ENCODE measurements around the gene ATP10A.

Gene ATP10A

GRCh38 chr15:25891081-25891480, 28.0 kb upstream of the ATP10A start:
- Histone ChIP-seq H4K20me1 (ENCODE audit: insufficient read depth, low read length) (no peaks in the 10 kb centered on the region), H3K27ac (ENCODE audit: low read depth, low read length, poor library complexity, severe bottlenecking) (no peak overlapping the region), H3K79me2 (ENCODE audit: insufficient read depth, low read length) (no peaks in the 10 kb centered on the region), H3K9me3 (ENCODE audit: low read length) (no peaks in the 10 kb centered on the region), H3K4me3 (ENCODE audit: low read depth, low read length, poor library complexity, severe bottlenecking) (no peak overlapping the region), H3K36me3 (ENCODE audit: insufficient read depth, low read length) (no peaks in the 10 kb centered on the region), H3K9me2 (ENCODE audit: low read depth, low read length) (no peaks in the 10 kb centered on the region), H3F3A (ENCODE audit: insufficient read depth, low read length) (no peaks in the 10 kb centered on the region), H2AFZ (ENCODE audit: low read length) (no peak overlapping the region), H3K4me2 (ENCODE audit: low read length) (no peak overlapping the region), H3K9ac (ENCODE audit: low read length) (no peak overlapping the region), H3K4me1 (ENCODE audit: insufficient read depth, low read length, severe bottlenecking) (no peaks in the 10 kb centered on the region), H3K27me3 (ENCODE audit: insufficient read depth, low read length) (no peaks in the 10 kb centered on the region)
- TF ChIP-seq EZH2 (IDR thresholded peaks at IDR 0.05; ENCODE audit: borderline replicate concordance, low read length): no peak
- TF ChIP-seq, protein P1, sequence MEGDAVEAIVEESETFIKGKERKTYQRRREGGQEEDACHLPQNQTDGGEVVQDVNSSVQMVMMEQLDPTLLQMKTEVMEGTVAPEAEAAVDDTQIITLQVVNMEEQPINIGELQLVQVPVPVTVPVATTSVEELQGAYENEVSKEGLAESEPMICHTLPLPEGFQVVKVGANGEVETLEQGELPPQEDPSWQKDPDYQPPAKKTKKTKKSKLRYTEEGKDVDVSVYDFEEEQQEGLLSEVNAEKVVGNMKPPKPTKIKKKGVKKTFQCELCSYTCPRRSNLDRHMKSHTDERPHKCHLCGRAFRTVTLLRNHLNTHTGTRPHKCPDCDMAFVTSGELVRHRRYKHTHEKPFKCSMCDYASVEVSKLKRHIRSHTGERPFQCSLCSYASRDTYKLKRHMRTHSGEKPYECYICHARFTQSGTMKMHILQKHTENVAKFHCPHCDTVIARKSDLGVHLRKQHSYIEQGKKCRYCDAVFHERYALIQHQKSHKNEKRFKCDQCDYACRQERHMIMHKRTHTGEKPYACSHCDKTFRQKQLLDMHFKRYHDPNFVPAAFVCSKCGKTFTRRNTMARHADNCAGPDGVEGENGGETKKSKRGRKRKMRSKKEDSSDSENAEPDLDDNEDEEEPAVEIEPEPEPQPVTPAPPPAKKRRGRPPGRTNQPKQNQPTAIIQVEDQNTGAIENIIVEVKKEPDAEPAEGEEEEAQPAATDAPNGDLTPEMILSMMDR (IDR thresholded peaks at IDR 0.05; ENCODE audit: low read length): no peak

DNA sequence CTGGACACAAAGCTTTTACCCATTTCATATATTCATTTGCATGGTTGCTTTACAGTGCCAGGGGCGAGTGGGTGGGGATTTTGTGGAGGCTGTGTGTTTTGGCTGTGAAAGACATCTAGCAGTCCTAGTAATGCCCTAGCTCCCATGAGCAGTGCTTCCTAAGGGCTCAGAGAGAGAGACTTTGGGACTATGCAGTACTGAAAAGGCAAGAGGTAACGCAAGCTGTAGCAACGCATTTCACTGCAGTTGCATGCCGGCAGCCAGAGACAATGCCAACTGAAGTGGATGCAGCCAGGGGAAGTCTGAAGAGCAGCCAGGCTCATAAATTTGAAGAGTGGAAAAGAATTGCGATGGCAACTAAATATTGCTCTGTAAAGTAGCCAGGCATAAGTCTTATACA, 27.4 kb upstream of the ATP10A start:
- Histone ChIP-seq H3K79me2 (ENCODE audit: insufficient read depth, low read length) (no peaks in the 10 kb centered on the region), H3K27ac (ENCODE audit: low read depth, low read length, poor library complexity, severe bottlenecking) (no peak overlapping the region), H3K27me3 (ENCODE audit: insufficient read depth, low read length) (no peaks in the 10 kb centered on the region), H3F3A (ENCODE audit: insufficient read depth, low read length) (no peaks in the 10 kb centered on the region), H3K4me3 (ENCODE audit: low read depth, low read length, poor library complexity, severe bottlenecking) (no peak overlapping the region), H4K20me1 (ENCODE audit: insufficient read depth, low read length) (no peaks in the 10 kb centered on the region), H2AFZ (ENCODE audit: low read length) (no peak overlapping the region), H3K4me2 (ENCODE audit: low read length) (no peak overlapping the region), H3K36me3 (ENCODE audit: insufficient read depth, low read length) (no peaks in the 10 kb centered on the region), H3K4me1 (ENCODE audit: insufficient read depth, low read length, severe bottlenecking) (no peaks in the 10 kb centered on the region), H3K9me2 (ENCODE audit: low read depth, low read length) (no peaks in the 10 kb centered on the region), H3K9ac (ENCODE audit: low read length) (no peak overlapping the region), H3K9me3 (ENCODE audit: low read length) (no peaks in the 10 kb centered on the region)
- TF ChIP-seq EZH2 (IDR thresholded peaks at IDR 0.05; ENCODE audit: borderline replicate concordance, low read length): no peak
- TF ChIP-seq, protein P1 (IDR thresholded peaks at IDR 0.05; ENCODE audit: low read length): no peak

GRCh38 chr15:25887870-25888269, 24.7 kb upstream of the ATP10A start:
- Histone ChIP-seq H3K4me2 (ENCODE audit: low read length) (no peak overlapping the region), H3K4me1 (ENCODE audit: insufficient read depth, low read length, severe bottlenecking) (no peaks in the 10 kb centered on the region)
- TF ChIP-seq EZH2 (IDR thresholded peaks at IDR 0.05; ENCODE audit: borderline replicate concordance, low read length): no peak
- TF ChIP-seq, protein P1 (IDR thresholded peaks at IDR 0.05; ENCODE audit: low read length): no peak

More at GRCh38 chr15:25887870-25888269, 24.7 kb upstream of the ATP10A start:
- no peaks in the 10 kb centered on the region for H3K36me3 ChIP-seq (ENCODE audit: insufficient read depth, low read length)
- no peaks in the 10 kb centered on the region for H4K20me1 ChIP-seq (ENCODE audit: insufficient read depth, low read length)
- no peak overlapping the region for H3K27ac ChIP-seq (ENCODE audit: low read depth, low read length, poor library complexity, severe bottlenecking)
- no peaks in the 10 kb centered on the region for H3K9me3 ChIP-seq (ENCODE audit: low read length)
- no peaks in the 10 kb centered on the region for H3K27me3 ChIP-seq (ENCODE audit: insufficient read depth, low read length)
- no peaks in the 10 kb centered on the region for H3K9me2 ChIP-seq (ENCODE audit: low read depth, low read length)
- H2AFZ ChIP-seq (ENCODE audit: low read length): no peak overlapping the region
- no peaks in the 10 kb centered on the region for H3F3A ChIP-seq (ENCODE audit: insufficient read depth, low read length)
- H3K9ac ChIP-seq (ENCODE audit: low read length): no peak overlapping the region
- H3K4me3 ChIP-seq (ENCODE audit: low read depth, low read length, poor library complexity, severe bottlenecking): no peak overlapping the region
- H3K79me2 ChIP-seq (ENCODE audit: insufficient read depth, low read length): no peaks in the 10 kb centered on the region
